Ascending aorta (tissue), 2 donors: ENCODE measurements around the gene PERCC1. TPM values are rescaled to one million over a fixed set of nuclear protein-coding genes. Genes with fewer than 3 reads are reported as not detected.

Source experiments
- DNase-seq, 2 donors: peaks; one replicate each; pipeline ENCODE4 v3.0.0-alpha.2; 2019; ENCODE audit warnings: low spot score in 2 of 2
- H3K27ac ChIP-seq, 2 donors: fragments of 200-600 bp; sonication (generic); one replicate each; pipeline ENCODE4 v1.5.1; 2016 to 2017; ENCODE audit warnings: mild to moderate bottlenecking in 1 of 2
- H3K27me3 ChIP-seq: fragments of 200-600 bp; sonication (generic); one replicate; pipeline ENCODE4 v1.5.1; 2017
- H3K36me3 ChIP-seq, 2 donors: fragments of 200-600 bp; sonication (generic); one replicate each; pipeline ENCODE4 v1.5.1; 2016
- H3K4me1 ChIP-seq, 2 donors: fragments of 200-600 bp; sonication (generic); one replicate each; pipeline ENCODE4 v1.5.1; 2016 to 2017; ENCODE audit warnings: mild to moderate bottlenecking in 1 of 2
- H3K4me3 ChIP-seq, 2 donors: fragments of 200-600 bp; sonication (generic); one replicate each; pipeline ENCODE4 v1.5.1; 2016 to 2017; ENCODE audit warnings: mild to moderate bottlenecking in 1 of 2
- H3K9me3 ChIP-seq, 2 donors: fragments of 200-600 bp; sonication (generic); one replicate each; pipeline ENCODE4 v1.5.1; 2016
- CTCF ChIP-seq, 3 experiments: fragments of 200-600 bp in 2 of 3; fragments of 450-650 bp in 1 of 3; sonication (generic) in 2 of 3; IDR thresholded peaks; one replicate each; pipeline ENCODE4 v1.5.1; 2016 to 2019; ENCODE audit warnings: antibody characterized with exemption in 3 of 3, mild to moderate bottlenecking in 1 of 3, moderate library complexity in 1 of 3
- intact Hi-C: fragments of 100-400 bp; cut with DNase I; formaldehyde crosslinking; loops from one replicate; pipeline ENCODE4 v1.15.1; 2023
- total RNA-seq: library from RNA; depleted of rRNA; stranded (reverse); fragments of >200 nt; gene quantifications from one replicate; pipeline ENCODE4 v1.1.0, GENCODE V29; 2016

The PERCC1 gene
- total RNA-seq, 1 donor from 2014 or later, result not detected

- H3K36me3 ChIP-seq, result peaks cover 56 to 67% of the 10 kb centered on the region in 2 donors
- H3K27ac ChIP-seq, result no peak overlapping the region
- H3K4me1 ChIP-seq, result no peaks in the 10 kb centered on the region
- no peaks in the 10 kb centered on the region for H3K9me3 ChIP-seq
- no peak overlapping the region for H3K4me3 ChIP-seq
- intact Hi-C loops, result no loop called here
- no peak for DNase-seq
- H3K27me3 ChIP-seq, result no peaks in the 10 kb centered on the region
- TF ChIP-seq CTCF (IDR thresholded peaks at IDR 0.05), result no peak
Observed at GRCh38 chr16:1389762-1390161, 41.1 kb upstream of the PERCC1 start.

GRCh38 chr16:1390239-1390779, 40.6 kb upstream of the PERCC1 start:
- Histone ChIP-seq H3K4me1 (no peaks in the 10 kb centered on the region), H3K9me3 (no peaks in the 10 kb centered on the region), H3K27me3 (no peaks in the 10 kb centered on the region), H3K36me3 (peaks cover 54 to 63% of the 10 kb centered on the region in 2 donors), H3K4me3 (no peak overlapping the region), H3K27ac (no peak overlapping the region)
- no peak for DNase-seq
- intact Hi-C loops, result no loop called here
- no peak for TF ChIP-seq CTCF (IDR thresholded peaks at IDR 0.05)

GRCh38 chr16:1392826-1393225, 38.1 kb upstream of the PERCC1 start:
- no peak for DNase-seq
- intact Hi-C loops, result no loop called here

GRCh38 chr16:1393613-1394176, 37.2 kb upstream of the PERCC1 start:
- Histone ChIP-seq H3K27ac (no peak overlapping the region), H3K27me3 (no peaks in the 10 kb centered on the region), H3K4me3 (no peak overlapping the region), H3K4me1 (no peaks in the 10 kb centered on the region), H3K9me3 (no peaks in the 10 kb centered on the region), H3K36me3 (peaks cover 70 to 72% of the 10 kb centered on the region in 2 donors)
- no peak for TF ChIP-seq CTCF (IDR thresholded peaks at IDR 0.05)
- intact Hi-C loops, result no loop called here
- no peak for DNase-seq

More at GRCh38 chr16:1392826-1393225, 38.1 kb upstream of the PERCC1 start:
- Histone ChIP-seq H3K27me3 (no peaks in the 10 kb centered on the region), H3K4me1 (no peaks in the 10 kb centered on the region), H3K9me3 (no peaks in the 10 kb centered on the region), H3K4me3 (no peak overlapping the region), H3K36me3 (peaks cover 67 to 71% of the 10 kb centered on the region in 2 donors), H3K27ac (no peak overlapping the region)
- no peak for TF ChIP-seq CTCF (IDR thresholded peaks at IDR 0.05)

GRCh38 chr16:1394367-1394951, 36.4 kb upstream of the PERCC1 start:
- Histone ChIP-seq H3K9me3 (no peaks in the 10 kb centered on the region), H3K27me3 (no peaks in the 10 kb centered on the region), H3K27ac (no peak overlapping the region), H3K4me1 (no peaks in the 10 kb centered on the region), H3K36me3 (peaks cover 70 to 75% of the 10 kb centered on the region in 2 donors), H3K4me3 (no peak overlapping the region)
- no peak for DNase-seq
- intact Hi-C loops, result no loop called here
- no peak for TF ChIP-seq CTCF (IDR thresholded peaks at IDR 0.05)
